CD14-positive monocyte (primary cell): ENCODE results near the gene SHISAL1. TPM values are rescaled to one million over a fixed set of nuclear protein-coding genes. Genes with fewer than 3 reads are reported as not detected.

Experiments
- DNase-seq, 3 donors: peaks; one replicate each; pipeline ENCODE4 v3.0.0-alpha.2; 2011 to 2022
- H2AFZ ChIP-seq: 2 replicates; pipeline ENCODE4 v1.6.0; 2012; ENCODE audit warnings: mild to moderate bottlenecking, low read depth, low read length, inconsistent platforms; ENCODE audit not compliant: insufficient read depth, poor library complexity, severe bottlenecking
- H3K27ac ChIP-seq, 2 donors: 1 replicate in 1 of 2; 2 replicates in 1 of 2; pipeline ENCODE4 v1.5.1; 2012 to 2013; ENCODE audit warnings: low read length in 2 of 2, control low read depth in 1 of 2, inconsistent platforms in 1 of 2, low read depth in 1 of 2, mild to moderate bottlenecking in 1 of 2
- H3K27me3 ChIP-seq, 2 donors: one replicate each; pipeline versions ENCODE4 v1.6.0 to v1.6.1; 2011 to 2013; ENCODE audit warnings: low read length in 2 of 2; ENCODE audit not compliant: control insufficient read depth in 2 of 2, insufficient read depth in 2 of 2
- H3K36me3 ChIP-seq, 2 donors: replicated peaks in 1 of 2; 1 replicate in 1 of 2; 2 replicates in 1 of 2; pipeline versions ENCODE4 v1.5.1 to v1.6.1; 2012 to 2013; ENCODE audit warnings: low read length in 2 of 2, control low read depth in 1 of 2, inconsistent platforms in 1 of 2, mild to moderate bottlenecking in 1 of 2; ENCODE audit not compliant: insufficient read depth in 2 of 2, control insufficient read depth in 1 of 2
- H3K4me1 ChIP-seq, 2 donors: 1 replicate in 1 of 2; 2 replicates in 1 of 2; pipeline versions ENCODE4 v1.5.1 to v1.6.1; 2012 to 2013; ENCODE audit warnings: low read length in 2 of 2, control low read depth in 1 of 2, inconsistent platforms in 1 of 2, mild to moderate bottlenecking in 1 of 2, moderate library complexity in 1 of 2; ENCODE audit not compliant: insufficient read depth in 2 of 2, control insufficient read depth in 1 of 2
- H3K4me2 ChIP-seq: replicated peaks from 2 replicates; pipeline ENCODE3; 2012; ENCODE audit warnings: low read length, moderate library complexity, mild to moderate bottlenecking; ENCODE audit not compliant: poor library complexity, severe bottlenecking; ENCODE audit errors: extremely low read depth
- H3K4me3 ChIP-seq, 3 experiments: fragments of 200-600 bp in 1 of 3; sonication (generic) in 1 of 3; replicated peaks in 1 of 3; 1 replicate in 2 of 3; 2 replicates in 1 of 3; pipeline ENCODE4 v1.5.1; 2011 to 2013; ENCODE audit warnings: low read length in 3 of 3, mild to moderate bottlenecking in 3 of 3, control low read depth in 2 of 3, low read depth in 2 of 3, inconsistent platforms in 1 of 3, moderate library complexity in 1 of 3
- H3K79me2 ChIP-seq: 2 replicates; pipeline ENCODE4 v1.6.0; 2012; ENCODE audit warnings: mild to moderate bottlenecking, control low read depth, inconsistent platforms, low read length, moderate library complexity; ENCODE audit not compliant: insufficient read depth
- H3K9ac ChIP-seq: 2 replicates; pipeline ENCODE4 v1.6.0; 2017; ENCODE audit warnings: low read length, mild to moderate bottlenecking; ENCODE audit not compliant: insufficient read depth, poor library complexity, severe bottlenecking
- H3K9me3 ChIP-seq, 2 donors: replicated peaks in 1 of 2; 1 replicate in 1 of 2; 2 replicates in 1 of 2; pipeline versions ENCODE4 v1.5.1 to v1.6.1; 2012 to 2013; ENCODE audit warnings: low read length in 2 of 2, control low read depth in 1 of 2; ENCODE audit not compliant: control insufficient read depth in 1 of 2, insufficient read depth in 1 of 2
- H4K20me1 ChIP-seq: 2 replicates; pipeline ENCODE4 v1.6.0; 2012; ENCODE audit warnings: mild to moderate bottlenecking, low read length, control low read depth, moderate library complexity; ENCODE audit not compliant: insufficient read depth
- H3K27ac Mint-ChIP-seq, 7 donors: one replicate each; pipeline ENCODE4 v1.8.0; 2020; ENCODE audit warnings: mild to moderate bottlenecking in 7 of 7, mixed read lengths in 7 of 7, moderate library complexity in 6 of 7, inconsistent platforms in 2 of 7
- H3K27me3 Mint-ChIP-seq, 3 donors: one replicate each; pipeline ENCODE4 v1.8.0; 2021 to 2022; ENCODE audit warnings: low read depth in 3 of 3, mild to moderate bottlenecking in 3 of 3, mixed read lengths in 3 of 3, moderate library complexity in 3 of 3, inconsistent platforms in 1 of 3
- H3K36me3 Mint-ChIP-seq, 2 donors: one replicate each; pipeline ENCODE4 v1.8.0; 2020; ENCODE audit warnings: mixed read lengths in 2 of 2, inconsistent platforms in 1 of 2, mild to moderate bottlenecking in 1 of 2
- H3K4me1 Mint-ChIP-seq: one replicate; pipeline ENCODE4 v1.8.0; 2020; ENCODE audit warnings: mild to moderate bottlenecking, mixed read lengths
- H3K4me3 Mint-ChIP-seq, 2 donors: one replicate each; pipeline ENCODE4 v1.8.0; 2020; ENCODE audit warnings: mild to moderate bottlenecking in 2 of 2, mixed read lengths in 2 of 2, moderate library complexity in 1 of 2
- H3K9me3 Mint-ChIP-seq, 7 donors: one replicate each; pipeline ENCODE4 v1.8.0; 2020 to 2022; ENCODE audit warnings: mixed read lengths in 7 of 7, mild to moderate bottlenecking in 6 of 7, moderate library complexity in 6 of 7, inconsistent platforms in 2 of 7
- CTCF ChIP-seq: fragments of 200-600 bp; IDR thresholded peaks from one replicate; pipeline ENCODE4 v1.8.0; 2022; ENCODE audit warnings: antibody characterized with exemption, mild to moderate bottlenecking
- WGBS: methylation state at CpG from one replicate; pipeline ENCODE4 v1.1.5; 2013; ENCODE audit warnings: missing lambda C conversion rate; ENCODE audit not compliant: insufficient coverage; 5-methylcytosine and 5-hydroxymethylcytosine counted together
- intact Hi-C, 2 donors: fragments of 100-400 bp; cut with micrococcal nuclease; formaldehyde crosslinking; loops; one replicate each; pipeline versions ENCODE4 v1.15.0 to v1.15.1; 2023
- polyA plus RNA-seq, 3 donors: library from polyadenylated mRNA; depleted of rRNA in 1 of 3; unstranded in 2 of 3; stranded (reverse) in 1 of 3; fragments of 300-500 nt in 2 of 3; fragments of >200 nt in 1 of 3; fragmentation: Illumina TruSeq in 2 of 3; gene quantifications; 1 replicate in 2 of 3; 2 replicates in 1 of 3; pipeline ENCODE4 v1.2.3, GENCODE V29; 2012 to 2021

Gene SHISAL1
- polyA plus RNA-seq, 3 donors, result not detected

GRCh38 chr22:44214764-44215163, 98.0 kb downstream of the SHISAL1 start:
- H3K9ac ChIP-seq, result no peak overlapping the region
- peaks cover 0 to 7% of the 10 kb centered on the region in 2 donors for H3K9me3 ChIP-seq
- no peaks in the 10 kb centered on the region for H3K27me3 ChIP-seq
- H3K4me3 ChIP-seq, result no peak overlapping the region
- no peak overlapping the region for H2AFZ ChIP-seq
- peaks cover 6 to 7% of the 10 kb centered on the region in 2 donors for H3K4me1 ChIP-seq
- peaks cover 0 to 3% (median 0%) of the 10 kb centered on the region in 7 donors for H3K9me3 Mint-ChIP-seq
- peaks cover 13% of the 10 kb centered on the region for H3K4me1 Mint-ChIP-seq
- peaks cover 2 to 5% of the 10 kb centered on the region in 2 donors for H3K36me3 Mint-ChIP-seq
- peaks cover 5% of the 10 kb centered on the region for H4K20me1 ChIP-seq
- no peak overlapping the region for H3K27ac Mint-ChIP-seq
- H3K27me3 Mint-ChIP-seq, result peaks cover 1 to 9% (median 3%) of the 10 kb centered on the region in 3 donors
- DNase-seq, result no peak
- no peak overlapping the region for H3K27ac ChIP-seq
- intact Hi-C loops, result no loop called here
- H3K4me2 ChIP-seq, result no peak overlapping the region
- no peak for TF ChIP-seq CTCF
- no peaks in the 10 kb centered on the region for H3K79me2 ChIP-seq
- H3K36me3 ChIP-seq, result peaks cover 0 to 9% of the 10 kb centered on the region in 2 donors
- H3K4me3 Mint-ChIP-seq, result no peak overlapping the region
- 80% methylated on average over 2 of the region's 6 CpGs for WGBS

GRCh38 chr22:44214187-44214586, 98.6 kb downstream of the SHISAL1 start:
- Mint-ChIP-seq H3K4me1 (peaks cover 13% of the 10 kb centered on the region), H3K9me3 (peaks cover 0 to 6% (median 0%) of the 10 kb centered on the region in 7 donors), H3K27ac (no peak overlapping the region), H3K27me3 (peaks cover 1 to 9% (median 2%) of the 10 kb centered on the region in 3 donors), H3K4me3 (no peak overlapping the region), H3K36me3 (peaks cover 2 to 9% of the 10 kb centered on the region in 2 donors)
- H3K9ac ChIP-seq, result no peak overlapping the region
- DNase-seq, result no peak
- intact Hi-C loops, result no loop called here
- TF ChIP-seq CTCF, result no peak
- WGBS, result 85% methylated on average over 1 of the region's 3 CpGs
- H3K36me3 ChIP-seq, result peaks cover 0 to 9% of the 10 kb centered on the region in 2 donors
- H3K79me2 ChIP-seq, result no peaks in the 10 kb centered on the region
- H3K4me2 ChIP-seq, result no peak overlapping the region
- no peaks in the 10 kb centered on the region for H3K27me3 ChIP-seq
- H3K4me3 ChIP-seq, result no peak overlapping the region
- peaks cover 0 to 7% of the 10 kb centered on the region in 2 donors for H3K9me3 ChIP-seq
- no peak overlapping the region for H3K27ac ChIP-seq
- no peak overlapping the region for H2AFZ ChIP-seq
- peaks cover 6 to 7% of the 10 kb centered on the region in 2 donors for H3K4me1 ChIP-seq
- peaks cover 5% of the 10 kb centered on the region for H4K20me1 ChIP-seq
